Stimulated activated CD4-positive, alpha-beta T cell treated with anti-CD3 and anti-CD28 coated beads, TNF-alpha, amount 100 ng/mL, for 24 hours (primary cell): ENCODE data around the gene ACTL9.
"Not testable (repeated sequence)": the region's sequence is repeated elsewhere in the genome, so short reads cannot be mapped to it uniquely, and the experiment has no call there.

Experiments used
- DNase-seq, 3 experiments: peaks; one replicate each; pipeline ENCODE4 v3.0.0-alpha.2; 2020; ENCODE audit warnings: low read depth in 3 of 3

Gene ACTL9

GRCh38 chr19:8698433-8699063 lies at the start of gene ACTL9:
ACTL9 (minus strand) TSS chr19:8698795; CDS start chr19:8698701, 94 bp downstream.
- no peak for DNase-seq

GRCh38 chr19:8739291-8740065 lies 40.9 kb upstream of the ACTL9 start:
- not testable (repeated sequence) for DNase-seq

- DNase-seq = no peak
Observed at GRCh38 chr19:8738377-8738776, 39.8 kb upstream of the ACTL9 start.

- no peak for DNase-seq
Observed at GRCh38 chr19:8731428-8732169, 33.0 kb upstream of the ACTL9 start.

- no peak for DNase-seq
Observed at GRCh38 chr19:8724276-8724675, 25.7 kb upstream of the ACTL9 start.

GRCh38 chr19:8722032-8722431 lies 23.4 kb upstream of the ACTL9 start:
- no peak for DNase-seq

GRCh38 chr19:8721334-8721733 lies 22.7 kb upstream of the ACTL9 start, which contains the start of gene OR2Z1:
OR2Z1 (plus strand) TSS chr19:8721634; CDS start chr19:8731029, 9,395 bp downstream.
- no peak for DNase-seq

GRCh38 chr19:8710337-8710736 lies 11.7 kb upstream of the ACTL9 start:
- not testable (repeated sequence) for DNase-seq

- DNase-seq = no peak
Observed at GRCh38 chr19:8705742-8706141, 7.1 kb upstream of the ACTL9 start.

GRCh38 chr19:8705304-8705703 lies 6.7 kb upstream of the ACTL9 start:
- DNase-seq = not testable (repeated sequence)

- DNase-seq = no peak
Observed at GRCh38 chr19:8703223-8703622, 4.6 kb upstream of the ACTL9 start.

- peak in 1 of 3 experiments; percentile 30 for DNase-seq
Observed at GRCh38 chr19:8702350-8702749, 3.8 kb upstream of the ACTL9 start.

- DNase-seq = no peak
Observed at GRCh38 chr19:8700956-8701355, 2.4 kb upstream of the ACTL9 start.

GRCh38 chr19:8699908-8700307 lies 1.3 kb upstream of the ACTL9 start:
- no peak for DNase-seq

GRCh38 chr19:8697671-8698432 lies 743 bp downstream of the ACTL9 start:
- peak in 1 of 3 experiments; percentile 12 for DNase-seq

GRCh38 chr19:8696993-8697392 lies 1.6 kb downstream of the ACTL9 start:
- DNase-seq = no peak

GRCh38 chr19:8695911-8696310 lies 2.7 kb downstream of the ACTL9 start:
- DNase-seq = no peak

- no peak for DNase-seq
Observed at GRCh38 chr19:8695501-8695900, 3.1 kb downstream of the ACTL9 start.

GRCh38 chr19:8690753-8691539 lies 7.6 kb downstream of the ACTL9 start:
- DNase-seq = no peak

GRCh38 chr19:8688930-8689329 lies 9.7 kb downstream of the ACTL9 start:
- DNase-seq = no peak

- no peak for DNase-seq
Observed at GRCh38 chr19:8686549-8686948, 12.0 kb downstream of the ACTL9 start.
